Fibroblast of skin of right biceps (primary cell): ENCODE measurements around the gene COBLL1.

Source experiments
- DNase-seq: peaks from one replicate; pipeline ENCODE4 v3.0.0-alpha.2; 2013

COBLL1 gene

DNA sequence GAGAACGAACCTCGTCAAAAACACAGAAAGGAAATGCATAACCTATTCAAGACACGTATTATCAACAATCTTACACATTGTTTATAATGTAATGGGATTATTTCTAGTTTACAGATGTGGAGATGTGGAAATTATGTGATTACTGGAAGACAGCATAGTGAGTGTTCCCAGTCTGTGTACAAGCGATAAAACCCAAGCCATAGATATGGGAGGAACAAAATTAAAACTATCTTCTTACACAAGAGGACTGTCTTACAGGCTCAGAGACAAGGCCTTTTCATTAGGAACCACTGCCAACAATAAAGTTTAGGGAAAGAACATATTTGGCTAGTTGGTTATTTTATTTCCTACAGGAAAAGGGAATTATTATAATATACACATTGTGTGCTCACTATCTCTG is 20.3 kb downstream of the COBLL1 start:
- DNase-seq, result no peak

DNA sequence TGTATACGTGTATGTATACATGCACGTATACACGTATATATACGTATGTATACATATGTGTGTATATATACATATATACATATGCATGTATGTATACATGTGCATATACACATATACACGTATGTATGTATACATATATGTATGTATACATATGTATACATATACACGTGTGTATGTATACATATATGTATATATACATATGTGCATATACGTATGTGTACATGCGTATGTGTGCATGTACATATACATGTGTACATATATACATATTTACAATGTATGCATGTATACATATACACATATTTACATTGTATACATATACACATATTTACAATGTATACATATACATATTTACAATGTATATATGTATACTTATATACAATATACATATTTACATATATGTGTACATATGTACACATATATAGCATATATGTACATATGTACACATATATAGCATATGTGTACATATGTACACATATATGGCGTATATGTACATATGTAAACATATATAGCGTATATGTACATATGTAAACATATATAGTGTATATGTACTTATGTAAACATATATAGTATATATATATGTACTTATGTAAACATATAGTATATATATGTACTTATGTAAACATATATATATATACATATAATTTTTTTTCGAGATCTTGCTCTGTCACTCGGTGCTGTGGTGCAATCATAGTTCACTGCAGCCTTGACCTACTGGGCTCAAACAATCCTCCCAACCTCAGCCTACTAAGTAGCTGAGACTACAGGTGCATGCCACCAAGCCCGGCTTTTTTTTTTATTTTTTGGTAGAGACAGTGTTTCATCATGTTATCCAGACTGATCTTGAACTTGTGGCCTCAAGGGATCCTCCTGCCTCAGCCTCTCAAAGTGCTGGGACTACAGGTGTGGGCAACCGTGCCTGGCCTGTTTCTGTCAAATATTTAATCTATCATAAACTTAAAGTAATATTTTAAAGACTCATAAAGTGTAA is 23.2 kb downstream of the COBLL1 start:
- no peak for DNase-seq

- no peak for DNase-seq
Measured at GRCh38 chr2:164816900-164817299, 24.7 kb downstream of the COBLL1 start.

- no peak for DNase-seq
Measured at GRCh38 chr2:164816046-164816445, 25.6 kb downstream of the COBLL1 start.

DNA sequence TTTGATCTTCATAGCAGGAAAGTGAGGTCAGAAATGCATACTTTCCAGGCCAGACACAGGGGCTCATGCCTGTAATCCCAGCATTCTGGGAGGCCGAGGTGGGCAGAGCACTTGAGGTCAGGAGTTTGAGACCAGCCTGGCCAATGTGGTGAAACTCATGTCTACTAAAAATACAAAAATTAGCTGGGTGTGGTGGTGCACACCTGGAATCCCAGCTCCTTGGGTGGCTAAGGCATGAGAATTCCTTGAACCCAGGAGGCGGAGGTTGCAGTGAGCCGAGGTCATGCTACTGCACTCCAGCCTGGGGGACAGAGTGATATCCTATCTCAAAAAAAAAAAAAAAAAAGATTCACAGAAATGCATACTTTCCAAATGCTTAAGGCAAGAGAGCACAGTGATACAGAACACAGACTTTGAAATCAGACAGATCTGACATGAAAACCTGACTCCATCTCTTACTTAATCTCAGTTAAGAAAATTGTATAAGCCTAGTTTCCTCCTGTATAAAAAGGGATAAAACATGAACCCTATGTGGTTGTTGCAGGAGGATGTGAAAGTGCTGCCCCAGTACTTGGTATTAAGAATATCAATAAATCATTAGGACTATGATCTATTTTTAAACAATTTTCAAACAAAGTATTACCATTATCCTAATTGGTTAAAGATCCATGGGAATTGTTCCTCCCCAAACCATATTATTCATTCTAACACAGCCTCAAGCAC is 26.4 kb downstream of the COBLL1 start:
- DNase-seq, result no peak

GRCh38 chr2:164813535-164813934 is 28.1 kb downstream of the COBLL1 start:
- no peak for DNase-seq

DNA sequence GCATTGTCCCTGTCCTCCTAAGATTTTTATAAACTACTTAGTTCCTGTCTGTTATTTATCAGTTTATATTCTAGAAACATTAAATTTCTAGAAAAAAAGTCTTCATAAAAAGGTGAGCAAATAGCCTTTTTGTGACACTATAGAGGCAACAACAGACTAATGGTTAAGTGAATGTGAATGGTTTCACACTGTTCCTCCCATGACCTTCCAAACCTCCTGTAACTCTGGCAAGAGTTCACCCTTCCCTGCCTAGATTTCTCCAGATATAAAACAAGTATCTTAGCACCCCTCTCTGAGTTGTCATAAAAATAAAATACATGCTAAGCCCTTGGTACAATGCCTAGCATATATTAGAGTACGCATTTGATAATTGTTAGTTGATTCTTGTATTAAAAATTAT is 29.2 kb downstream of the COBLL1 start:
- DNase-seq, result no peak

DNA sequence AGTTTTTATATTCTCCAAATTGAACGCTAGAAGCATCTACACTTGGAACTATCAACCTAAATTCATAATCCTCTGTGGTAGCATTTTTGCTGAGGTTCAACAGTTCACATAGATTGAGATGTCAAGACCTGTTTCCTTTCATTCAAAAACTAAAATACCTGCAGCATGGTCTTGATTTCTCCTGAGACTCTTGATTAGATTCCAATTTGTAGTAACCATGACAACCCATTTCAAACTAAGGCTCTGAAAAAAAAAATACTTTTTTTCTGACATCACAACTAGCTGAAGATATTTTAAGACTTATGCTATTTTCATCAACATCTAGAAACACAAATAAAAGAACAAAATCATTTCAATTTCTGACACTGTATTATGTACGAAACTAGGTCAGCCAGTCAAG is 29.8 kb downstream of the COBLL1 start:
- no peak for DNase-seq

DNA sequence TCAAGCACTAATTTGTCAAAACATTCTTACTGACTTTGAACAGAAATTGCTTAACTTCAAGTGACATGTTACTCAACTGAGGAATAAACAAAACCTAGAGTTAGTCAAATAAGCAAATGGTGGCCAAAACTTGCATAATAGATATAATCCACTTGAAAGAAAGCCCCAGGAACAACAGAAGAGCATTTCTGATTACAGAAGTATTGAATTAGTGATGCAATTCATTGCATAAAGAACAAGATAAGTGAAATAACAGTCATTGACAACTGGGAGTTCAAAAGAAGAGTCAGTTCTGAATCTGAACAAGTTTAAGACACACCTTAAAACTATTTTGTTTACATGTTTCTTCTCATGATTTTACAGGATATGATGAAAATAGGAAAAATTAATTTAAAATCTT is 30.8 kb downstream of the COBLL1 start:
- DNase-seq, result no peak

DNA sequence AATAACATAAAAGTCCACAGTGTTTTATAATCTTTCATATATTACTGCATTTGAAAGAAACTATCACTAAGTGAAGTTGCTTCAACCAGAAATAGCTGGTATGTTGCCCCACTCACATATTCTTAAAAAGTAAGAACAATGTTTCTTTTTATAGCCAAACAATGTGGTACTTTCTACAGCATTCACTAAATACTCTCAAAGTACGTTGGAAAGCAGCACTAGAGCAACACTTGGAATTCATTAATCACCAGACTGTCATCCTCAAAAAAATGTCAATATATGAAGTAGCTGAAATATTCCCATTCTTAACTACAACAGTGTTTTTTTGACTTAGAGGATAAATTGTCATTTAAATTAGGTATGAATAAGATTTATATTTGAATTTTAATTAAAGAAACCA is 32.8 kb downstream of the COBLL1 start:
- peak; percentile 42 for DNase-seq

DNA sequence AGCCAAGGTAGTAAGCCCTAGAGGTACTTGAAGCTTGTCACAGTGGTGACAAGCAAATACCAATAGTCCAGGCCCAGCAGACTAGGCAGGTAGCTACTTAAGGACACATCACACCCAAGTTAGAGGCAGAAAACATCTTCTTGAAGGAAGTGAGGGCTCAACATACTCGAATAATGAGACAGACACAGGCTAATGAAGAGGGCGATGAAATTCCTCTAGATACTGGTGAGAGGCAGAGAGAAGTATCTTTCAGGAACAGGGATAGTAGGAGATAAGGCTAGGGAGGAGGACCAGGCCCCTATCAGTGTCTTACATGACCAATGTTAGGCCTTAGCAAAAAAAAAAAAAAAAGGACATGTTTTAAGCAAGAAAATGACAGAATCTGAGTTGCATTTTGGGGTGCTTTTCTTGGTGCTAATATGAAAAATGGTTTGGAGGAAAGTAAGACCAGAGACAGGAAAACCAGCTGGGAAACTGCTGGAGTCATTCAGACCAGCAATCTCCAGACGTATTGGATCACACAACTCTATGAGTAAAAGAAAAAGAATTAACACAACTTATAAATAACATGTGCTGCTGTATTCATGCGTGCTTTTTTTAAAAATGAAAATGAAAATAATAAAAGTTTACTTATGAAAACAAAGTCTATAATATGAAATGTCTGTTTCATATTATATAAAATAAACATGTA is 37.7 kb downstream of the COBLL1 start:
- DNase-seq, result peak; percentile 39

DNA sequence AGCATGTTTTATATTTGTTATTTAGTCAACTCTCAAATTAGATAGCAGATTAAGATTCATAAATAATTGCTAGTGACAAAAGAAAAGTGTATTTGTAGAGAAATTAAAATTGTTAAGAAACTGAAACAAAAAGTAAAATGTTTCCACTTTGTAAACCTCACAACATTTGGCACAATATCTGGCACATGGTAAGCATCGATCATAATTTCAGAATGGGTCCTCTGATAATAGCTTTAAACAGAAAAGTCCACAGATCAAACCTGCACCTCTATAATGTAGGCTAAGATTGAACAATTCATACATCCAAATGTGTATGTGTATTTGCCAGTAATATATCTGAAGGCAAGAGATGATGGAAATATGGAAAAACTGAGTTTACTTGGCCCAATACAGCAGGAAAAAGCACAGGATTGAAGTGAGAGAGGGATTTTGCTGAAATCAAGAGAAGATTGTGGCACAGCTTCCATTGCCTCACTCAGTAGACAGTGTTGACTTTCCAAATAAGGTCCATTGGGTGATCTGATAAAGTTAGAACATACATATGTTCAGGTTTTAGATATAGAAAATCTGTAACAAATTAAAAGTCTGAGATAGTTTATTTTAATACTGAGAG is 39.4 kb downstream of the COBLL1 start:
- DNase-seq, result no peak

DNA sequence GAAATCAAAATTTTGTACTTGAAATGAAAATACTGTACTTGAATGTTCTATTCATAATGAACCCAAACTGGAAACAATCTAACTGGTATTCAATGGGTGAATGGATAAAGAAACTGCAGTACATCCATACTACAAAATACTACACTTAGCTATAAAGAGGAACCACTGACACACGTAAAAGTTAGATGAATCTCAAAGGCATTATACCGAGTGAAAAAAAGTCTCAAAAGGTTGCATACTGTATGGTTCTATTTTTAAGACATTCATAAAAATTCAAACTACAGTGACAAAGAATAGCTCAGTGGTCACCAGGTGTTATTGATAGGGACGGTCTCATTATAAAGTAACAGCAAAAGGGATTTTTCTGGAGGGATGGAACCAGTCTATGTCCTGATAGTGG is 41.1 kb downstream of the COBLL1 start:
- DNase-seq, result no peak

DNA sequence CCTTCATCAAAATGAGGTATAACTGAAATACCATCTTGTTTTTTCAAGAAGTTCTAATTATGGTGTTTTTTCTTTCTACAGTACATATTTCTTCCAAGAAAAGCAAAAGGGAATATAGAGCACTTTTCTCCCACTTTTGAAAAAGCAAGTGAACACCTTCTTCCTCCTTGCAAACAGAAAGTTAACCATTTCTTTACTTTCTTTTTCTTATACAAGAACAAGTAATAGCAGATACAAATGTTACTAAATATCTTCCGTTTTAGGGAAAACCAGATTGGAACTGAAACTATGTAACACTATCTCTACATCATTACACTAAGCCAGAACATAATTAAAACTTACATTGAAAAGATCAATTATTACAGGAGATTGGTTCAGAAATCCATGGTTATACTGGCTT is 44.0 kb downstream of the COBLL1 start:
- DNase-seq, result no peak

GRCh38 chr2:164796999-164797398 is 44.6 kb downstream of the COBLL1 start:
- no peak for DNase-seq

DNA sequence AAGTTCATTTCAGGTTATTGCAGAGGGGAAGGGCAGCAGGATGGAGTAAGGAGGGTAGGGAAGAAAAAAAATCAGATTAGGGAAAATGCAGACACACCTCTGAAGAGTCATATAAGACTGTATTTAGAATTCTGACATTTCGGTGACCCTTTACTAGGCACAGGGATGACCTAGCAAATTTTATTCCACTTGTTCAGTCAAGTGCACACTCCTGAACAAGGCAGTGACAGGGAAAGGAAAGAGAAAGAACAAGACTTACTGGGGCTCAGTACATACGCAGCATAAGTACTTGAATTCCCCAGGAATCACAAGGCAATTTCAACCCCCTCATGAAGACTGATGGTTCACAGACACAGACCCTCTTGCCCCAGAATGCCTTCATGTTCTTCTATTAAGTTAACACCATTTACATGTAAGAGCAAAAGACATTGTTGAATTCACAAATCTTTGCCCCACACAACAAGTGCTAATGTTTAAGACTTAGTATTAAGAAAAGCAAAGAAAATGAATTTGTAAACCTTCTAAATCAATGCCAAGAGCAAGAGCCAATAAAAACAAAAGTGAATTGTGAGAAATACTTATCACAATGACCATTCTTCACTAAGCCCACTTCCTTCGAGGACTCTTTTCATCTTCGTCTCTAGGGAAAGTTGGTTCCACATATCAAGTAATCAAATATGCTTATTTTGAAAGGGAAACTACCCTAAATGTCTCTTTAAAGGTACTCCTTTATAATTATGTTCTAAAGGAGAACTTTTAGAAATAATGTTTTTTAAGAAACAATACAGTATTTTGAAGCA is 47.0 kb downstream of the COBLL1 start:
- DNase-seq, result no peak

- no peak for DNase-seq
Measured at GRCh38 chr2:164794016-164794415, 47.6 kb downstream of the COBLL1 start.

GRCh38 chr2:164793529-164793928 is 48.1 kb downstream of the COBLL1 start:
- peak; percentile 72 for DNase-seq

GRCh38 chr2:164792316-164793170 is 49.1 kb downstream of the COBLL1 start:
- DNase-seq, result peak; percentile 56

DNA sequence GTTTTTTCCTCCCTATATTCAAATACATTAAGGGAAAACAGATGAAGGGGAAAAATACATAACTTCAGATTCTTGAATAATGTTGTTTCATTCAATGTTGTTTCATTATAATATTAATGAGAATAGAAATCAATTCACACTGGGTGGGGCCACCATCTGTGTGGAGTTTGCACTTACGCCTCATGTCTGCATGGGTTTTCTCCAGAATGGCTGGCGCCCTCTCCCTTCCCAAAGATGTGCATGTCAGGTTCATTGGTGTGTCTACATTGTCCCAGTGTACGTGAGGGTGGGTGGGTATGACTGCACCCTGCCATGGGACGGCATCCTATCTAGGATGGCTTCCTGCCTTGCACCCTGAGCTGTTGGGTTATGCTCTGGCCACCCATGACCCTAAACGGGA is 51.7 kb downstream of the COBLL1 start:
- DNase-seq, result no peak

DNA sequence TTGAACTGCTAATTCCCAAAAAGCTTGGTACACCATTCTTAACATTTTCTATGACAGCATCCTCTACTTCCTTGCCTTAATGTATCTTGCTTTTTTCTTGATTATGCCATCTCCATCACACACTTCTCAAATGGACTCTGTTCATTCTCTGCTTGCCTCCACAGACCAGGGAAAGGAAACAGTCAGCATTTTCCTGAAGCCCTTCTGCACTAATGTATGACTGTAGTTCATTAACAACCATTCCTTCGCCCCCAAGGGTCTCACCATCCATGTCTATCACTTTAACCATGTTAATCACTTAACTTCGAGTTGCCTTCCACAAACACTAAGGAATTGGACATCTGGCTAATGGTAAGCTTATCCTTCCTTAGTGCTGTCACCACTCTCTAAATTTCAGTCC is 54.8 kb downstream of the COBLL1 start:
- no peak for DNase-seq
